Measurements from ENCODE around the gene SBNO2. TPM values are rescaled to one million over a fixed set of nuclear protein-coding genes. Genes with fewer than 3 reads are reported as not detected.

The SBNO2 gene
- total and polyA plus RNA-seq, 9 of the 15 experiments (the other 6 are each of a cell fraction or from before 2014, with no cell fraction given) = 0.01 to 46.2 (median 6.7) TPM

DNA sequence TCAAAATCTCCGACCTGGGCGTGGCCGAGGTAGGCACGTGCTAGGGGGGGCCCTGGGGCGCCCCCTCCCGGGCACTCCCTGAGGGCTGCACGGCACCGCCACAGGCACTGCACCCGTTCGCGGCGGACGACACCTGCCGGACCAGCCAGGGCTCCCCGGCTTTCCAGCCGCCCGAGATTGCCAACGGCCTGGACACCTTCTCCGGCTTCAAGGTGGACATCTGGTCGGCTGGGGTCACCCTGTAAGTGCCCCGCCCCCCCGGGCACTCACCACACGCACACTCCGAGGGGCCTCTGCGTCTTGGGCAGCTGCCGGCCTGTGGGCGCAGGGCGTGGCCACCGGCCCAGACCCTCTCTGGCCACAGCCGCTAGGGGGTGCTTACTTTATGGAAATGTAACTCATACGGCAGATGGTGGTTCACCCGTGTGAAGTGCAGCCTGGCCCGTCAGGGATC lies 46.4 kb upstream of the SBNO2 start:
- H3K9ac ChIP-seq (ENCODE audit: insufficient read depth in 1 of 2, low read depth in 2 of 2, low read length in 2 of 2) = peak overlapping the region in 1 of 2 experiments; percentile 35; a peak in 1 of 4 replicates
- no peak overlapping the region for H3K27ac ChIP-seq (ENCODE audit: extremely low read depth, low read depth, low read length)
- WGBS (ENCODE audit: insufficient coverage, low coverage, missing lambda C conversion rate) = 98% methylated on average over 13 of the region's 33 CpGs
- TF ChIP-seq HNRNPL (IDR thresholded peaks at IDR 0.05; ENCODE audit: low read depth, low read length) = peak; percentile 52; the same call in 1 of the 2 replicates
- no peak for TF ChIP-seq SLC30A9 (CRISPR knock-in tag; IDR thresholded peaks at IDR 0.05)
- peak; percentile 7; the same call in 1 of the 2 replicates for TF ChIP-seq POLR2G (IDR thresholded peaks at IDR 0.05; ENCODE audit: low read depth, low read length)
- H3K4me3 ChIP-seq = no peak overlapping the region
- peaks cover 80% of the 10 kb centered on the region; the same call in 2 of the 3 replicates for H3K36me3 ChIP-seq (ENCODE audit: control insufficient read depth, insufficient read depth, low read length)
- ChIA-PET CTCF (ENCODE audit: low intra/inter-chr PET ratio) (interaction anchor here (0.6 kb wide), 1 partner anchor 19 kb away, joined by 3 read pairs; no protein-coding TSS in a partner anchor), POLR2A (interaction anchor here (0.8 to 1.0 kb wide), 2 partner anchors 9 to 162 kb away, joined by 3 to 4 read pairs; no protein-coding TSS in a partner anchor)
- FAIRE-seq = no peak
- no peaks in the 10 kb centered on the region for H3K9me3 ChIP-seq (replicated peaks; ENCODE audit: control insufficient read depth, insufficient read depth, low read depth, low read length)
- no peak overlapping the region for H3K4me2 ChIP-seq (ENCODE audit: insufficient read depth, low read length)
- DNase-seq (ENCODE audit: extremely low read depth in 1 of 4, low spot score in 3 of 4) = no peak
- intact Hi-C loops (cut with micrococcal nuclease) (loop anchor here (2.0 kb wide), 1 partner anchor 16 kb away; no protein-coding TSS in a partner anchor), in situ Hi-C loops (cut with MboI) (no loop called here)
- peaks cover 58% of the 10 kb centered on the region for H3K79me2 ChIP-seq (ENCODE audit: control insufficient read depth, insufficient read depth, low read length)
- H3K27me3 ChIP-seq (ENCODE audit: control insufficient read depth in 2 of 2, insufficient read depth in 2 of 2, low read length in 2 of 2) = no peaks in the 10 kb centered on the region
- peaks cover 5% of the 10 kb centered on the region for H3K9me1 ChIP-seq (ENCODE audit: control insufficient read depth, insufficient read depth, low read length)
- no peak overlapping the region for H2AFZ ChIP-seq (ENCODE audit: low read depth, low read length)
- BruUV-seq (replicated peaks) = no TSS peak
- H3K4me1 ChIP-seq (replicated peaks in 1 of 2; ENCODE audit: control insufficient read depth in 2 of 2, insufficient read depth in 2 of 2, low read length in 2 of 2) = peaks cover 13 to 84% of the 10 kb centered on the region in 2 experiments; a peak in 4 of 5 replicates
- peaks cover 33% of the 10 kb centered on the region for H4K20me1 ChIP-seq (replicated peaks; ENCODE audit: control insufficient read depth, insufficient read depth, low read length)
- ATAC-seq = no peak

DNA sequence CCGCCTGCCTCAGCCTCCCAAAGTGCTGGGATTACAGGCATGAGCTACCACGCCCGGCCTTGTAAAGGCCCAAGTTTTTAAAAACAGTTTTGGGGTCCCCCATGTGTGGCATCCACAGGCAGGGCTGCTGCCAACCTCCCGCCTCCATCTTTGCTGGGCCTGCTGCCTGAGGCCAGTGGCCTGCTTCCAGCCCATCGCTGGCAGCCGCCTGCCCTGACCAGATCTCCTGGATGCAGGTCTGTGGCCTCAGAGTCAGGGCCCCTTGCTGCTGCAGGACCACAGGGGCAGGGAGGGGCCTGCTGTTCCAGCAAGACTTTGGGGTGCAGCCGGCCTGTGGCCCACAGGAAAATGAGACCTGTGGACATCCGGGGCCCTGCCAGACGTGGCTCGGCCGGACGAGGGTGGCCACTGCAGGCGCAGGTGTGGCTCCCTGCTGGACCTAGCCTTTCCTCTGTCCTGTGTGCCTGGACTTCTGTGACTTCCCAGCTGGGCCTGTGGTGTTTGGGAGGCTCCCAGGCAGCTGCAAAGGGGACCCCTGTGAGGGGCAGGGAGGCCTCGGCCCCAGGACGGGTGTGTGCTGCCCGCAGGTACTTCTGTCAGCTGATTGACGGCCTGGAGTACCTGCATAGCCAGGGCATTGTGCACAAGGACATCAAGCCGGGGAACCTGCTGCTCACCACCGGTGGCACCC lies 45.9 kb upstream of the SBNO2 start:
- FAIRE-seq (no peak), DNase-seq (ENCODE audit: extremely low read depth in 1 of 4, low spot score in 3 of 4) (no peak), ATAC-seq (no peak)
- BruUV-seq (replicated peaks) = no TSS peak
- ChIA-PET POLR2A (interaction anchor here (0.8 kb wide), 1 partner anchor 162 kb away, joined by 4 read pairs; no protein-coding TSS in a partner anchor), CTCF (ENCODE audit: low intra/inter-chr PET ratio) (no interaction called here)
- H3K36me3 ChIP-seq (ENCODE audit: control insufficient read depth, insufficient read depth, low read length) = peaks cover 80% of the 10 kb centered on the region; the same call in 2 of the 3 replicates
- no peak overlapping the region for H3K4me2 ChIP-seq (ENCODE audit: insufficient read depth, low read length)
- peaks cover 8% of the 10 kb centered on the region for H3K9me1 ChIP-seq (ENCODE audit: control insufficient read depth, insufficient read depth, low read length)
- peaks cover 39% of the 10 kb centered on the region for H4K20me1 ChIP-seq (replicated peaks; ENCODE audit: control insufficient read depth, insufficient read depth, low read length)
- 98% methylated on average over 13 of the region's 19 CpGs for WGBS (ENCODE audit: insufficient coverage, low coverage, missing lambda C conversion rate)
- peaks cover 13 to 89% of the 10 kb centered on the region in 2 experiments; a peak in 4 of 5 replicates for H3K4me1 ChIP-seq (replicated peaks in 1 of 2; ENCODE audit: control insufficient read depth in 2 of 2, insufficient read depth in 2 of 2, low read length in 2 of 2)
- peak; percentile 51 for TF ChIP-seq POLR2G (IDR thresholded peaks at IDR 0.05; ENCODE audit: low read depth, low read length)
- no peak for TF ChIP-seq ZNF311 (CRISPR knock-in tag; IDR thresholded peaks at IDR 0.05)
- no peak for TF ChIP-seq THAP7 (CRISPR knock-in tag; IDR thresholded peaks at IDR 0.05)
- peaks cover 64% of the 10 kb centered on the region for H3K79me2 ChIP-seq (ENCODE audit: control insufficient read depth, insufficient read depth, low read length)
- in situ Hi-C loops (cut with MboI) = no loop called here
- H3K4me3 ChIP-seq = no peak overlapping the region
- no peak overlapping the region; a peak in 1 of 4 replicates for H3K9ac ChIP-seq (ENCODE audit: insufficient read depth in 1 of 2, low read depth in 2 of 2, low read length in 2 of 2)
- intact Hi-C loops (cut with micrococcal nuclease) = loop anchor here (2.0 kb wide), 1 partner anchor 17 kb away; no protein-coding TSS in a partner anchor
- H3K9me3 ChIP-seq (replicated peaks; ENCODE audit: control insufficient read depth, insufficient read depth, low read depth, low read length) = no peaks in the 10 kb centered on the region
- no peaks in the 10 kb centered on the region for H3K27me3 ChIP-seq (ENCODE audit: control insufficient read depth in 2 of 2, insufficient read depth in 2 of 2, low read length in 2 of 2)
- no peak overlapping the region for H2AFZ ChIP-seq (ENCODE audit: low read depth, low read length)
- no peak overlapping the region for H3K27ac ChIP-seq (ENCODE audit: extremely low read depth, low read depth, low read length)
